DOHH2 (cell line): ENCODE results near the gene PGAP3.

ENCODE experiments used
- CTCF ChIP-seq: fragments of 200-600 bp; sonication (generic); IDR thresholded peaks from one replicate; pipeline ENCODE4 v1.5.1; 2014; ENCODE audit warnings: antibody characterized with exemption, mild to moderate bottlenecking, low read depth, low read length; ENCODE audit not compliant: poor library complexity, severe bottlenecking
- EZH2phosphoT487 ChIP-seq: fragments of 200-600 bp; sonication (generic); IDR thresholded peaks from 2 replicates; pipeline ENCODE4 v1.6.1; 2017; ENCODE audit warnings: borderline replicate concordance, mild to moderate bottlenecking, antibody characterized with exemption, low read length, moderate library complexity, mixed read lengths

DNA sequence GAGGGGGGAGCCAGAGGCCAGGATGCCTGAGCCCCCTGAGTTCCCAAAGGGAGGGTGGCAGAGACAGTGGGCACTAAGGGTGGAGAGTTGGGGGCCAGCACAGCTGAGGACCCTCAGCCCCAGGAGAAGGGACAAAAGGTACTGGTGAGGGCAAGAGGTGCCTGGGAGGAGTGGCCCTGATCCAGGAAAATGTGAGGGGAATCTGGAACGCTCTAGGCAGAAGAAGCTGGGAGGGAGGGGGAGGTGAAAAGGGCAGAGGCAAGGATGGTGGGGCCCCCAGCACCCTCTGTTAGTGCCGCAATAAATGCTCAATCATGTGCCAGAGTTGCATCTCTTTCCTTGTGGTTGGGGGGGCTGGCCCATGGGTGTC, 21.6 kb downstream of the PGAP3 start:
- TF ChIP-seq CTCF (no peak), EZH2phosphoT487 (no peak)
